ENCODE data around the gene SIPA1L2.

- TF ChIP-seq CTCF (IDR thresholded peaks at IDR 0.05) (no peak), POLR2A (IDR thresholded peaks at IDR 0.05) (no peak), POLR2AphosphoS5 (IDR thresholded peaks at IDR 0.05; ENCODE audit: insufficient read depth in 1 of 2, low read depth in 1 of 2) (no peak)
Observed at GRCh38 chr1:232643251-232643650, 13.3 kb upstream of the SIPA1L2 start.

Measured in vagina (tissue), 2 donors.